GM12878 (cell line): ENCODE measurements around the gene SNX8.
"Not testable (repeated sequence)": the region's sequence is repeated elsewhere in the genome, so short reads cannot be mapped to it uniquely, and the experiment has no call there.

Source experiments
- CBX5 ChIP-seq: sonication (generic); IDR thresholded peaks from 2 replicates; pipeline ENCODE4 v1.6.1; 2016; ENCODE audit warnings: low read depth, moderate library complexity, mild to moderate bottlenecking, inconsistent platforms
- JUND ChIP-seq: IDR thresholded peaks from 2 replicates; pipeline ENCODE4 v1.6.1; 2012; ENCODE audit warnings: low read depth, mild to moderate bottlenecking, low read length, improper control_type of control experiment, moderate library complexity
- NFIC ChIP-seq: IDR thresholded peaks from 2 replicates; pipeline ENCODE4 v1.6.1; 2012; ENCODE audit warnings: low read depth, mild to moderate bottlenecking, inconsistent platforms, low read length, moderate library complexity
- POLR2A ChIP-seq: IDR thresholded peaks from 2 replicates; pipeline ENCODE4 v1.6.1; 2011; ENCODE audit warnings: low read depth, mild to moderate bottlenecking, low read length
- POLR2AphosphoS5 ChIP-seq: IDR thresholded peaks from 2 replicates; pipeline ENCODE4 v1.6.1; 2011; ENCODE audit warnings: mild to moderate bottlenecking, low read length, inconsistent platforms
- SREBF2 ChIP-seq: IDR thresholded peaks from 2 replicates; pipeline ENCODE4 v1.6.1; 2012; ENCODE audit warnings: mild to moderate bottlenecking, low read length
- TF ChIP-seq, protein P1 (sequence below), 3 experiments: IDR thresholded peaks in 2 of 3; conservative IDR thresholded peaks in 1 of 3; 2 replicates each; pipeline ENCODE4 v1.5.1; 2011; ENCODE audit warnings: low read depth in 3 of 3, low read length in 3 of 3, mild to moderate bottlenecking in 3 of 3, control low read depth in 2 of 3, moderate library complexity in 2 of 3, inconsistent platforms in 1 of 3, mixed read lengths in 1 of 3; ENCODE audit not compliant: control insufficient read depth in 2 of 3, insufficient read depth in 1 of 3; ENCODE audit errors: extremely low read depth in 1 of 3
- TF ChIP-seq, protein P2 (sequence below): IDR thresholded peaks from 2 replicates; pipeline ENCODE4 v1.6.1; 2012; ENCODE audit warnings: mild to moderate bottlenecking, low read depth, low read length

DNA sequence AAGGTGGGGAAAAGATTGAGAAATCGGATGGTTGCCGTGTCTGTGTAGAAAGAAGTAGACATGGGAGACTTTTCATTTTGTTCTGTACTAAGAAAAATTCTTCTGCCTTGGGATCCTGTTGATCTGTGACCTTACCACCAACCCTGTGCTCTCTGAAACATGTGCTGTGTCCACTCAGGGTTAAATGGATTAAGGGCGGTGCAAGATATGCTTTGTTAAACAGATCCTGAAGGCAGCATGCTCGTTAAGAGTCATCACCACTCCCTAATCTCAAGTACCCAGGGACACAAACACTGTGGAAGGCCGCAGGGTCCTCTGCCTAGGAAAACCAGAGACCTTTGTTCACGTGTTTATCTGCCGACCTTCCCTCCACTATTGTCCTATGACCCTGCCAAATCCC is 10.7 kb downstream of the SNX8 start:
- not testable (repeated sequence) for TF ChIP-seq SREBF2, JUND, POLR2AphosphoS5, POLR2A, CBX5, NFIC
- TF ChIP-seq, protein P1, sequence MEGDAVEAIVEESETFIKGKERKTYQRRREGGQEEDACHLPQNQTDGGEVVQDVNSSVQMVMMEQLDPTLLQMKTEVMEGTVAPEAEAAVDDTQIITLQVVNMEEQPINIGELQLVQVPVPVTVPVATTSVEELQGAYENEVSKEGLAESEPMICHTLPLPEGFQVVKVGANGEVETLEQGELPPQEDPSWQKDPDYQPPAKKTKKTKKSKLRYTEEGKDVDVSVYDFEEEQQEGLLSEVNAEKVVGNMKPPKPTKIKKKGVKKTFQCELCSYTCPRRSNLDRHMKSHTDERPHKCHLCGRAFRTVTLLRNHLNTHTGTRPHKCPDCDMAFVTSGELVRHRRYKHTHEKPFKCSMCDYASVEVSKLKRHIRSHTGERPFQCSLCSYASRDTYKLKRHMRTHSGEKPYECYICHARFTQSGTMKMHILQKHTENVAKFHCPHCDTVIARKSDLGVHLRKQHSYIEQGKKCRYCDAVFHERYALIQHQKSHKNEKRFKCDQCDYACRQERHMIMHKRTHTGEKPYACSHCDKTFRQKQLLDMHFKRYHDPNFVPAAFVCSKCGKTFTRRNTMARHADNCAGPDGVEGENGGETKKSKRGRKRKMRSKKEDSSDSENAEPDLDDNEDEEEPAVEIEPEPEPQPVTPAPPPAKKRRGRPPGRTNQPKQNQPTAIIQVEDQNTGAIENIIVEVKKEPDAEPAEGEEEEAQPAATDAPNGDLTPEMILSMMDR (IDR thresholded peaks at IDR 0.05 in 2 of 3, conservative IDR thresholded peaks at IDR 0.05 in 1 of 3; ENCODE audit: control insufficient read depth in 2 of 3, extremely low read depth in 1 of 3, insufficient read depth in 1 of 3, low read depth in 3 of 3, low read length in 3 of 3) = not testable (repeated sequence)
- TF ChIP-seq, protein P2, sequence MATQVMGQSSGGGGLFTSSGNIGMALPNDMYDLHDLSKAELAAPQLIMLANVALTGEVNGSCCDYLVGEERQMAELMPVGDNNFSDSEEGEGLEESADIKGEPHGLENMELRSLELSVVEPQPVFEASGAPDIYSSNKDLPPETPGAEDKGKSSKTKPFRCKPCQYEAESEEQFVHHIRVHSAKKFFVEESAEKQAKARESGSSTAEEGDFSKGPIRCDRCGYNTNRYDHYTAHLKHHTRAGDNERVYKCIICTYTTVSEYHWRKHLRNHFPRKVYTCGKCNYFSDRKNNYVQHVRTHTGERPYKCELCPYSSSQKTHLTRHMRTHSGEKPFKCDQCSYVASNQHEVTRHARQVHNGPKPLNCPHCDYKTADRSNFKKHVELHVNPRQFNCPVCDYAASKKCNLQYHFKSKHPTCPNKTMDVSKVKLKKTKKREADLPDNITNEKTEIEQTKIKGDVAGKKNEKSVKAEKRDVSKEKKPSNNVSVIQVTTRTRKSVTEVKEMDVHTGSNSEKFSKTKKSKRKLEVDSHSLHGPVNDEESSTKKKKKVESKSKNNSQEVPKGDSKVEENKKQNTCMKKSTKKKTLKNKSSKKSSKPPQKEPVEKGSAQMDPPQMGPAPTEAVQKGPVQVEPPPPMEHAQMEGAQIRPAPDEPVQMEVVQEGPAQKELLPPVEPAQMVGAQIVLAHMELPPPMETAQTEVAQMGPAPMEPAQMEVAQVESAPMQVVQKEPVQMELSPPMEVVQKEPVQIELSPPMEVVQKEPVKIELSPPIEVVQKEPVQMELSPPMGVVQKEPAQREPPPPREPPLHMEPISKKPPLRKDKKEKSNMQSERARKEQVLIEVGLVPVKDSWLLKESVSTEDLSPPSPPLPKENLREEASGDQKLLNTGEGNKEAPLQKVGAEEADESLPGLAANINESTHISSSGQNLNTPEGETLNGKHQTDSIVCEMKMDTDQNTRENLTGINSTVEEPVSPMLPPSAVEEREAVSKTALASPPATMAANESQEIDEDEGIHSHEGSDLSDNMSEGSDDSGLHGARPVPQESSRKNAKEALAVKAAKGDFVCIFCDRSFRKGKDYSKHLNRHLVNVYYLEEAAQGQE = not testable (repeated sequence)
